Brain microvascular endothelial cell (primary cell): ENCODE results near the gene COMMD10.

ENCODE experiments used
- DNase-seq: peaks from one replicate; pipeline ENCODE4 v3.0.0-alpha.2; 2020
- H3K27ac ChIP-seq: fragments of 250-450 bp; sonication (Bioruptor Pico); 2 replicates; pipeline ENCODE4 v1.5.1; 2020; ENCODE audit warnings: mild to moderate bottlenecking, moderate library complexity
- H3K27me3 ChIP-seq: fragments of 250-450 bp; sonication (Bioruptor Pico); replicated peaks from 2 replicates; pipeline ENCODE4 v1.5.1; 2020; ENCODE audit warnings: mild to moderate bottlenecking
- H3K36me3 ChIP-seq: fragments of 250-450 bp; sonication (Bioruptor Pico); replicated peaks from 2 replicates; pipeline ENCODE4 v1.5.1; 2020; ENCODE audit warnings: mild to moderate bottlenecking
- H3K4me3 ChIP-seq: 2 replicates; pipeline ENCODE4 v1.5.1; 2011; ENCODE audit warnings: low read depth, mild to moderate bottlenecking, control low read depth, low read length, moderate library complexity
- CTCF ChIP-seq: IDR thresholded peaks from 2 replicates; pipeline ENCODE4 v1.5.1; 2011; ENCODE audit warnings: low read depth, mild to moderate bottlenecking, moderate library complexity, low read length, control low read depth, inconsistent platforms; ENCODE audit errors: missing control alignments
- in situ Hi-C: cut with HindIII; loops from 2 replicates; pipeline ENCODE4 v1.10.0; 2017; ENCODE audit warnings: low sequenced_read_pairs, low pct_ligation_motif_present

COMMD10 gene

GRCh38 chr5:116044073-116044472 is 40.8 kb upstream of the COMMD10 start:
- DNase-seq: no peak
- in situ Hi-C loops: no loop called here
- Histone ChIP-seq H3K4me3 (no peak overlapping the region), H3K27me3 (no peaks in the 10 kb centered on the region), H3K36me3 (no peaks in the 10 kb centered on the region), H3K27ac (no peak overlapping the region)
- no peak for TF ChIP-seq CTCF

- Histone ChIP-seq H3K27ac (no peak overlapping the region), H3K27me3 (no peaks in the 10 kb centered on the region), H3K36me3 (no peaks in the 10 kb centered on the region), H3K4me3 (no peak overlapping the region)
- no peak for TF ChIP-seq CTCF
- no peak for DNase-seq
- in situ Hi-C loops: no loop called here
Observed at GRCh38 chr5:116045821-116046220, 39.0 kb upstream of the COMMD10 start.

- Histone ChIP-seq H3K4me3 (no peak overlapping the region), H3K27ac (no peak overlapping the region), H3K36me3 (no peaks in the 10 kb centered on the region), H3K27me3 (no peaks in the 10 kb centered on the region)
- no peak for DNase-seq
- no peak for TF ChIP-seq CTCF
- in situ Hi-C loops: no loop called here
Observed at GRCh38 chr5:116046261-116046660, 38.6 kb upstream of the COMMD10 start.

GRCh38 chr5:116046823-116047222 is 38.0 kb upstream of the COMMD10 start:
- DNase-seq: no peak
- no peaks in the 10 kb centered on the region for H3K27me3 ChIP-seq
- TF ChIP-seq CTCF: no peak
- no peaks in the 10 kb centered on the region for H3K36me3 ChIP-seq
- in situ Hi-C loops: no loop called here
- no peak overlapping the region for H3K4me3 ChIP-seq
- H3K27ac ChIP-seq: no peak overlapping the region

GRCh38 chr5:116058346-116058936 is 26.4 kb upstream of the COMMD10 start:
- Histone ChIP-seq H3K4me3 (no peak overlapping the region), H3K27ac (no peak overlapping the region), H3K36me3 (no peaks in the 10 kb centered on the region), H3K27me3 (no peaks in the 10 kb centered on the region)
- no peak for DNase-seq
- in situ Hi-C loops: loop anchor here (25.0 kb wide), 1 partner anchor 171 kb away; no protein-coding TSS in a partner anchor
- TF ChIP-seq CTCF: no peak

GRCh38 chr5:116062352-116062751 is 22.5 kb upstream of the COMMD10 start:
- H3K27ac ChIP-seq: no peak overlapping the region
- no peaks in the 10 kb centered on the region for H3K36me3 ChIP-seq
- H3K4me3 ChIP-seq: no peak overlapping the region
- no peaks in the 10 kb centered on the region for H3K27me3 ChIP-seq
- no peak for DNase-seq
- no peak for TF ChIP-seq CTCF
- in situ Hi-C loops: loop anchor here (25.0 kb wide), 1 partner anchor 175 kb away; no protein-coding TSS in a partner anchor
